ENCODE results near the gene TBX4.

TBX4 gene

DNA sequence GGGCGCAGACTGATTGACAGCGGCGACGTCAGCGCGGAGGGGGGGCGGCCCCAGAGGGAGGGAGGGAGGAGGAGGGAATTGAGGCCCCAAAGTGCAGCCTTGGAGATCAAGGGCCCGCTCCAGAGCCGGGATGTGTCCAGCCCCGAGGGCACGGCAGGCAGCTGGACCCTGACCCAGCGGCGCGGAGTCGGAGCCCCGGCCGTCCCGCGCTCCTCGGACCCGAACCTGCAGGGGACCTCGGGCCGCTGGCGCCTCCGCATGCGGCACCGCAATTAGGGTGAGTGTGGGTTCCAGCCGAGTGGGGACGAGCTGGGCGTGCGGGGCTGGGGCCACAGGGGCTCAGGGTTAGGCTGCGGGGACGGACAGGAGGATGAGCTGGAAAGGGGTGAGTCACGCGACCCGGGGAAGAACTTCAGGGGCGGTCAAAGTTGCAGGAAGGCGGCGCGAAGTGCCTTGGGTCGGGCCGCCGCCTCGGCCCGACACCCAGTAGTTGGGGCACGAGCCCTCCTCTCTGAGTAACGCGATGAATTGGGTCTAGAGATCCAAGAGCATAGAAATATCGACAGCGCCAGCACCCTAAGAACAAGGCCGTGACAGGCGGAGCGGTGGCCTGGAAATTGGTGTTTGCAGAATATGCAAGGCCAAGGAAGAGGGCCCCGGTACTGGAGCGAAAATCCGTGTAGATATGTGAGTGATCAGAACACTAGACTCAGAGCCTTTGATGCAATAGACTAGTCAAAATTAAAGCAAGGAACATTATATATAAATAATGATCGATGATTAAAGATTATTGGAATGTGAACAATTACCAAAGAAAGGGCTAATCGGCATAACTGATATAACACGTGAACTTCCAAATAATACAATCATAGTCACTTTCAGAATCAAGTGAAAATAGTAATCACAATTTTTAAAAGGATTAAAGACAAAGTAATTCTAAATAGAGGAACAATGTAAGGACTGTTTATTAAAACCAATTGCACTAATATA is at the start of gene TBX4:
TBX4 (plus strand) TSS at position 122 of the 990 bp plus-strand sequence. CDS start 4,069 bp downstream, outside the sequence.
- DNase-seq: no peak

GRCh38 chr17:61402978-61403800 is 49.0 kb upstream of the TBX4 start:
- no peak for DNase-seq

DNA sequence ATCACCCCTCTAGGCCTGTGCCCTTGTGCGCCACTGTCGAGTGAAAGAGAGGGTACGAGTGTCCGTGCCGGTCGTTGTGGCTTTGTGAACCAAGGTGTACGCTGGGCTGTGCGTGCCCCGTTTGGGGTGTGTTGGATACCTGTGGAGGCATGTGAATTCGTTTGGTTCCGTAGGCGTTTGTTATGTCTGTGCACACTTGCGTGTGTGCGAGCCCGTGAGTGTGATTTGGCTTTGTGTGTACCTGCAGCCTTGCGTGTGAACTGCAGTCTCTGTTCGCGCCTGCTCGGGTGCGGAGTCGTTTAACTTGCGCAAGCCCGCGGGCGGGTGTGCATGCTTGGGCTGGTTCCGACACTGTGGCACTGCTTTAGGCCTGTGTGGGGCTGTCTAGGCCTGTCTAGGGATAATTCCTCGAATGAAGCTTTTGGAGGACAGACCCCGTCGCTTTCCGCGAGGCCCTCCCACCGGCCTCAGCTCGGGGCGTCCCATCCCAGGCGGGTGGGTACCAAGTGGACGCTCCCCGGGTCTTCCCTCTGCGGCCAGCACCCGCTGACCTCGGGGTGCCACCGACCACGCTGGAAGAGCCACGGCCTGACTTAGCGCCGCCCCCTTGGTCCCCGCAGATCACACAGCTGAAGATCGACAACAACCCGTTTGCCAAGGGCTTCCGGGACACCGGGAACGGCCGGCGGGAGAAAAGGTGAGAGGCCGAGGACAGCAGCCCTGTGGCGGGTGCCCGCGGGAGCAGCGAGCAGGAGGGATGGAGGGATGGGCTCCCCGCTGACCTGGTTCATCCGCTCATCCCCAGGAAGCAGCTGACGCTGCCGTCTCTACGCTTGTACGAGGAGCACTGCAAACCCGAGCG is 48.2 kb upstream of the TBX4 start:
- no peak for DNase-seq

DNA sequence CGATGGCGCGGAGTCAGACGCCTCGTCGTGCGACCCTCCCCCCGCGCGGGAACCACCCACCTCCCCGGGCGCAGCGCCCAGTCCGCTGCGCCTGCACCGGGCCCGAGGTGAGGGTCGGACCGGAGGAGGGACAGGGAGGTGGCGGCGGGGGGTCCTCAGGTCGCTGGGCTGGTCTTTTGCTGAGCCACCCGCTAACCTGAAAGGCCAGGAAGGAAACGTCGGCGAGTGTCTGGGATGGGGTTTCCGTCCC is 47.6 kb upstream of the TBX4 start:
- no peak for DNase-seq

GRCh38 chr17:61404913-61405685 is 47.1 kb upstream of the TBX4 start:
- DNase-seq: no peak

DNA sequence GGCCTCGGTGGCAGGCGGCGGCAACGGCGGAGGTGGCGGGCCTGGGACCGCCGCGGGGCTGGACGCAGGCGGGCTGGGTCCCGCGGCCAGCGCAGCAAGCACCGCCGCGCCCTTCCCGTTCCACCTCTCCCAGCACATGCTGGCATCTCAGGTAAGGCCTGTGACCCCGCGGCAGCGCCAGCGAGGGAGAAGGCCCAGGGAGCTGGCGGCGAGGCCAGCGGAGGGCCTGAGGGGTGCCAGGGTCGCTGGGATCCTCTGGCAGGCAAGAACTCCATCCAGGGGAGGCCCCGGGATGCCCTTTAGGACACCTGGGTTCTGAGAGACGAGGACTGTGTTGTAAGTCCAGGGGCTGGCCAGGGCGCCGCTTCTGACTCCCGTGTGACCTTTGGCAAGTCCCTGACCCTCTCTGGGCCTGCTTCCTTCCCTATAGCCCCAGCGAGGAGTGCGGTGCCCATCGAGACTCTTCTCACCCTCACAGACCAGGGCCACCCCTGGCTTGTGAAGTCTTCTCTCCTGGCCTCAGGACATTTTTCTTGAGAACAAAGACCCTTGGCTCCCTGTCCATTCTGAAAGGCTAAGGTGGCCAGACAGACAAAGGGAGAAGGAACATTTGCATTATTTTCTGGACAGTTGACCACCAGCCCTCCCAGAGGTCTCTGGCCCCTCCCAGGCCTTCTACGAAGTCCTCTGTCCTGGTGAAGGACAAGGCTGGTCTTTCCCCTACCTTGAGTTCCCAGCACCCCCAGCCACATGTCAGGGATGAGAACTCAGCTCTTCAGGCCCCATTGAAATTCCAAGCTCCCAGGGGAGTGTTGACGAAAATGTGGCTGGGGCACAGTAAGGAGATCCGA is 46.3 kb upstream of the TBX4 start:
- DNase-seq: no peak

- DNase-seq: no peak
Measured at GRCh38 chr17:61406537-61406845, 45.7 kb upstream of the TBX4 start.

DNA sequence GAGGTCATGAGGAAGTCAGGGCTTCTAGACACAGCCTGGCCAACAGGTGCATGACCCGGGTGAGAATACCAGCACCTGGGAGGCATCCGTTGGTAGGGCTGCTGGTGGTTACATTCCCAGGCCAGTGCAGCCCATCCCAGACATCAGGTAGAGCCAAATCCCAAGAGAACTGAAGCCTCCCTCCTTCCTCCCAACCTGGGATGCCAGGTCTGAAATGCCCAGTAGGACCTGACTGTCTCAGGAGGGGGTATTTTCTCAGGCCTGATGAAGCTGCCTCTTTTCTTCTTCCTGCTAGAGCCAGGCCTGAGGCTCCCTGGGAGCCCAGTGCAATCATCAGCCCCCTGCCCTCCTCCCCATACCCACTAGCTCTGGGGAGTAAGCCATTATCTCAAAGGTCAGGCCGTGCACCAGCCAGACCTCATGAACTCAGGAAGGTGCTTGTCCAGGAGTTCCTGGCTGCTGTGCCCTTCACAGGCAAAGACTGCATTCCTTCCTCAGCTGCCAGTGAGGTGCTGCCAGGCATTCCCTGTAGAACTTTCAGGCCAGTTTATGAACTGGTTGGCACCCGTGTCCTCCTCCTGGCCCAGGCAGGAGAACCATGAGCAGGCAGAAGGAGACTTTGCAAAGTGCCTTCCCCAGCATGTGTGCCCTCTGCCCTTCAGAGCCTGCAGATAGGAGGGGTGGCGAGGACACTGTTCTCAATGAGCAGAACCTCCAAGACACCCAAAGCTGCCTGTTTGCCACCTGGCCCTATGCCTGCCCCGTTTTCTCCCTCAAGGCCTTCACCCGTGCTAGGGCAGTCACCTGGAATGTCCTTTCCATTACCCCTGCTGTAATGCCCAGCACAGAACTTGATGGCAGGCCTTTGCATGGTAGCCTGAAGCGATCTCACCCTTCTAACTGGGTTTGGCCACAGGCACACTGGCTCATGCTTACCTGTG is 45.0 kb upstream of the TBX4 start:
- DNase-seq: no peak

GRCh38 chr17:61408151-61409041 is 43.8 kb upstream of the TBX4 start:
- DNase-seq: no peak

GRCh38 chr17:61409301-61410112 is 42.7 kb upstream of the TBX4 start:
- no peak for DNase-seq

- peak; percentile 57 to 76 for DNase-seq
Measured at GRCh38 chr17:61410141-61411010, 41.8 kb upstream of the TBX4 start.

DNA sequence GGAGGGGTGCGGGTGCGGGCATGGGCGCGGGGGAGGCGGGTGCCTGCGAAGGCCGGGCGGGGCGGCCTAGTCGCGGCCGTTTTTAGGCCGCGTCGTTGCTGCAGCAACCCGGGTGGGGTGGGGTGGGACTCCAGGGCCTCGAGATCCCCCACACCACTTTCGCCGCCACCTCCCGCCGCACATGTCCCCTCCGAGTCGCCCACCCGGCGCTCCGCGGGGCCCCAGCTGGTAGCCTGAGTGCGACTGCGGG is 41.3 kb upstream of the TBX4 start:
- DNase-seq: no peak

- no peak for DNase-seq
Measured at GRCh38 chr17:61411261-61412142, 40.7 kb upstream of the TBX4 start.

- peak; percentile 79 to 80 for DNase-seq
Measured at GRCh38 chr17:61412143-61412859, 39.9 kb upstream of the TBX4 start.

GRCh38 chr17:61412860-61413660 is 39.2 kb upstream of the TBX4 start:
- no peak for DNase-seq
